Mesendoderm (in vitro differentiated cells): ENCODE measurements around the gene TOM1.

ENCODE experiments used
- DNase-seq: peaks from one replicate; pipeline ENCODE4 v3.0.0; 2013
- H2AK5ac ChIP-seq: 2 replicates; pipeline ENCODE4 v1.6.1; 2013; ENCODE audit warnings: low read length, inconsistent platforms
- H2BK120ac ChIP-seq: 2 replicates; pipeline ENCODE4 v1.6.1; 2013; ENCODE audit warnings: low read depth, mild to moderate bottlenecking, low read length, moderate library complexity, mixed read lengths
- H2BK15ac ChIP-seq: replicated peaks from 2 replicates; pipeline ENCODE4 v1.6.1; 2013; ENCODE audit warnings: low read depth, mild to moderate bottlenecking, moderate library complexity
- H2BK5ac ChIP-seq: 2 replicates; pipeline ENCODE4 v1.6.1; 2013; ENCODE audit warnings: low read length, inconsistent platforms
- H3K18ac ChIP-seq: 2 replicates; pipeline ENCODE4 v1.6.1; 2013; ENCODE audit warnings: mild to moderate bottlenecking, low read length, mixed read lengths
- H3K23ac ChIP-seq: one replicate; pipeline ENCODE4 v1.6.1; 2013; ENCODE audit warnings: low read length
- H3K27ac ChIP-seq: 2 replicates; pipeline ENCODE4 v1.5.1; 2013; ENCODE audit warnings: low read depth, mild to moderate bottlenecking, inconsistent platforms, low read length, moderate library complexity
- H3K27me3 ChIP-seq: 2 replicates; pipeline ENCODE4 v1.6.1; 2013; ENCODE audit warnings: low read length, control low read depth, mild to moderate bottlenecking, inconsistent platforms; ENCODE audit not compliant: insufficient read depth, poor library complexity
- H3K36me3 ChIP-seq: 2 replicates; pipeline ENCODE4 v1.6.1; 2013; ENCODE audit warnings: low read length, inconsistent platforms; ENCODE audit not compliant: control insufficient read depth, insufficient read depth
- H3K4ac ChIP-seq: one replicate; pipeline ENCODE4 v1.6.1; 2013; ENCODE audit warnings: low read depth, mild to moderate bottlenecking, low read length, moderate library complexity
- H3K4me1 ChIP-seq: 2 replicates; pipeline ENCODE4 v1.6.1; 2013; ENCODE audit warnings: low read depth, low read length, inconsistent platforms; ENCODE audit not compliant: control insufficient read depth
- H3K4me2 ChIP-seq: 2 replicates; pipeline ENCODE4 v1.6.1; 2013; ENCODE audit warnings: low read length
- H3K4me3 ChIP-seq: 2 replicates; pipeline ENCODE4 v1.5.1; 2013; ENCODE audit warnings: mild to moderate bottlenecking, low read length
- H3K56ac ChIP-seq: one replicate; pipeline ENCODE4 v1.6.1; 2013; ENCODE audit warnings: low read length
- H3K79me1 ChIP-seq: 2 replicates; pipeline ENCODE4 v1.6.1; 2013; ENCODE audit warnings: low read length, inconsistent platforms
- H3K79me2 ChIP-seq: 2 replicates; pipeline ENCODE4 v1.6.1; 2013; ENCODE audit warnings: mild to moderate bottlenecking, low read length; ENCODE audit not compliant: control insufficient read depth, insufficient read depth
- H3K9ac ChIP-seq: 2 replicates; pipeline ENCODE4 v1.6.1; 2013; ENCODE audit warnings: low read length, inconsistent platforms
- H4K5ac ChIP-seq: one replicate; pipeline ENCODE4 v1.6.1; 2013; ENCODE audit warnings: low read length
- H4K8ac ChIP-seq: one replicate; pipeline ENCODE4 v1.6.1; 2013; ENCODE audit warnings: low read depth, mild to moderate bottlenecking, control low read depth, low read length, moderate library complexity
- WGBS: extraction: QIAGEN DNeasy Blood & Tissue Kit; methylation state at CpG from one replicate; pipeline ENCODE4 v1.1.7; 2013; ENCODE audit warnings: low lambda C conversion rate, missing lambda C conversion rate; ENCODE audit not compliant: insufficient coverage; ENCODE audit errors: extremely low coverage; 5-methylcytosine and 5-hydroxymethylcytosine counted together

Gene TOM1

GRCh38 chr22:35341090-35341874 is 41.6 kb downstream of the TOM1 start:
- Histone ChIP-seq H3K4me3 (no peak overlapping the region), H2BK15ac (no peak overlapping the region)

GRCh38 chr22:35342390-35342789 is 42.7 kb downstream of the TOM1 start:
- no peak for DNase-seq
- Histone ChIP-seq H3K9ac (no peak overlapping the region), H3K4me2 (no peak overlapping the region), H4K8ac (no peak overlapping the region), H3K4me1 (no peaks in the 10 kb centered on the region), H3K27ac (no peak overlapping the region), H3K18ac (no peak overlapping the region), H3K27me3 (no peaks in the 10 kb centered on the region), H2BK5ac (no peak overlapping the region), H3K4me3 (no peak overlapping the region), H3K79me2 (no peaks in the 10 kb centered on the region), H2AK5ac (no peak overlapping the region), H3K79me1 (no peaks in the 10 kb centered on the region), H3K4ac (no peak overlapping the region), H3K23ac (no peak overlapping the region), H3K36me3 (no peaks in the 10 kb centered on the region), H3K56ac (no peak overlapping the region), H2BK15ac (no peak overlapping the region), H2BK120ac (no peak overlapping the region), H4K5ac (no peak overlapping the region)
- no CpG with 5 or more reads among the region's 4 CpGs for WGBS

More at GRCh38 chr22:35341090-35341874, 41.6 kb downstream of the TOM1 start:
- H2BK5ac ChIP-seq: no peak overlapping the region
- no peak for DNase-seq
- H2BK120ac ChIP-seq: no peak overlapping the region
- H3K18ac ChIP-seq: no peak overlapping the region
- no peak overlapping the region for H3K4ac ChIP-seq
- no peak overlapping the region for H3K23ac ChIP-seq
- no peaks in the 10 kb centered on the region for H3K79me1 ChIP-seq
- no peaks in the 10 kb centered on the region for H3K36me3 ChIP-seq
- H4K8ac ChIP-seq: no peak overlapping the region
- H3K27me3 ChIP-seq: no peaks in the 10 kb centered on the region
- H4K5ac ChIP-seq: no peak overlapping the region
- no peak overlapping the region for H3K56ac ChIP-seq
- WGBS: no CpG with 5 or more reads among the region's 19 CpGs
- no peak overlapping the region for H3K27ac ChIP-seq
- no peak overlapping the region for H2AK5ac ChIP-seq
- no peaks in the 10 kb centered on the region for H3K4me1 ChIP-seq
- no peak overlapping the region for H3K9ac ChIP-seq
- no peak overlapping the region for H3K4me2 ChIP-seq
- H3K79me2 ChIP-seq: no peaks in the 10 kb centered on the region

DNA sequence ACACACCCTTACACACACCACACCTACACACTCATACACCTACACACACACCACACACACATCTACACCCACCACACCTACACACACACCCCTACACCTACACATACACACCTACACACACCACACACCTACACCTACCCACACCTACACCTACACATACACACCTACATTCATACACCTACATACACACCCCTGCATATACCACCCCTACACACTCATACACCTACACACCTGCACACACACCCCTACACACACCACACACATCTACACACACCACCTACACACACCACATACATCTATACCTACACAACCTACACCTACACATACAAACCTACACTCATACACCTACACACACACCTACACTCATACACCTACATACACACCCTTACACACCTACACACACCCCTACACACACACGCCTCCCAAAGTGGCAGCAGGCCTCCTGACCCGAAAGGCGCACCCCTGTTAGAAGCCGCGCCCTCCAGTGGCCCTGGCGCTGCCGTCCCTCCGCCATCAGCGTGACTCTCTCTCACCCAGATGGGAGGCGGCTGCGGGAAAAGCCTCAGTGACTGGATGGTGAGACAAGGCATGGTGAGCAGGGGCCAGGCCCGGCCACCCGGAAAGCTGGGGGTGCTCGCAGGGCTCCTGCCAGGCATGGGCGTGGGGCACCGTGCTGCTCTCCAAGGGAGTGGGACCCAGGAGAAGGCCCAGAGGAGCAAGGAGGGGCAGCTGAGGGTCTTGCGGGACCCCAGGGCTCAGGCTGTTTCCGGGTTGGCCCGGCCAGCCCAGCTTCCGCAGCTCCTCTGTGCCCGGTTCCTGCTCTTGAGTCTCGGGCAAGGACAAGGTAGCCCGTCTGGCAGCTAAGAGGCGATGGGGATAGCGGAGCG is 44.2 kb downstream of the TOM1 start:
- Histone ChIP-seq H3K4me2 (no peak overlapping the region), H2AK5ac (no peak overlapping the region), H2BK120ac (no peak overlapping the region), H3K4me1 (no peaks in the 10 kb centered on the region), H3K18ac (no peak overlapping the region), H3K79me1 (no peaks in the 10 kb centered on the region), H2BK15ac (no peak overlapping the region), H3K79me2 (no peaks in the 10 kb centered on the region), H4K8ac (no peak overlapping the region), H3K4me3 (no peak overlapping the region), H3K56ac (no peak overlapping the region), H3K27ac (no peak overlapping the region), H3K36me3 (no peaks in the 10 kb centered on the region), H3K27me3 (no peaks in the 10 kb centered on the region), H3K23ac (no peak overlapping the region), H2BK5ac (no peak overlapping the region), H4K5ac (no peak overlapping the region), H3K9ac (no peak overlapping the region), H3K4ac (no peak overlapping the region)
- DNase-seq: no peak
- 100% methylated on average over 1 of the region's 26 CpGs for WGBS

DNA sequence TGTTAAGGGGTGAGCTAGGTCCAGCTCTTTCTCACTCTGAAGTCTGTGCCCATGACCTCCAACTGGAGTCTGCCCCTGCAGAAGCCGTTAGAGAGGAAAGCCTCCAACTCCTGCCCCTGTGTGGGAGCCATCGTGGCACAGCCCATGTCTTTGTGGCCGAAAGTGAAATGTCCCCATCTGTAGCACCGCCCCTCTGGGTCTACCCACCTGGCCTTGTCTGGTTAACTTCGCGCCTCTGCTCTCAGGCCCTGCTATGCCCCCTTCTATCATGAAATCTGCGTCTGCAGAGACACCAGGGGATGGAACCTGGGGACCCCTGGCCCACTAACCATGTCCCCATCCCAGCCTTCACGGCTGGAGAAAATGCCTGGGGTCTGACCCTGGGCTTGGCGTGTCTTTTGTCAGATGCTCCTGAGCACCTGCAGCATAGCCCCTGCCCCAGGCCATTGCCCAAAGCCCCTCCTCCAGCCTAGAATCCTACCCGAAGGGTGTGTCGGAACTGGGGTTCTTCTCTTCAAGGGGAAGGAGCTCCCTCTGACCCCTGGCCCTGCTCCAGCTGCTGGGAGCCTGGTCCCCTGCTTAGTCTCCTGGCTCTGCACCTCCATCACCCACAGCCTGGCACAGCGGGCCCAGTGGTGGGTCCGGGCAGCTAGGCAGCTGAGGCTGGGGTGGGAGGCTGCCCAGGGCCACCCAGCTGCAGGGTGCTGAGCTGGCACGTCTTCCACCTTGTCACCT is 45.4 kb downstream of the TOM1 start:
- no peaks in the 10 kb centered on the region for H3K79me1 ChIP-seq
- H2AK5ac ChIP-seq: no peak overlapping the region
- no peak overlapping the region for H2BK5ac ChIP-seq
- H3K79me2 ChIP-seq: no peaks in the 10 kb centered on the region
- DNase-seq: no peak
- H2BK120ac ChIP-seq: no peak overlapping the region
- WGBS: no CpG with 5 or more reads among the region's 14 CpGs
- no peaks in the 10 kb centered on the region for H3K27me3 ChIP-seq
- H2BK15ac ChIP-seq: no peak overlapping the region
- H3K4me3 ChIP-seq: no peak overlapping the region
- no peak overlapping the region for H3K4me2 ChIP-seq
- no peak overlapping the region for H3K27ac ChIP-seq
- no peaks in the 10 kb centered on the region for H3K4me1 ChIP-seq
- no peak overlapping the region for H3K9ac ChIP-seq
- H4K5ac ChIP-seq: no peak overlapping the region
- H4K8ac ChIP-seq: no peak overlapping the region
- no peaks in the 10 kb centered on the region for H3K36me3 ChIP-seq
- H3K23ac ChIP-seq: no peak overlapping the region
- H3K18ac ChIP-seq: no peak overlapping the region
- no peak overlapping the region for H3K56ac ChIP-seq
- H3K4ac ChIP-seq: no peak overlapping the region

GRCh38 chr22:35345808-35346505 is 46.3 kb downstream of the TOM1 start:
- Histone ChIP-seq H3K4me3 (no peak overlapping the region), H2BK120ac (no peak overlapping the region), H3K18ac (no peak overlapping the region), H3K23ac (no peak overlapping the region), H3K27ac (no peak overlapping the region), H3K36me3 (no peaks in the 10 kb centered on the region), H3K9ac (no peak overlapping the region), H2BK15ac (no peak overlapping the region), H3K56ac (no peak overlapping the region), H3K4me1 (no peaks in the 10 kb centered on the region), H2AK5ac (no peak overlapping the region), H3K4me2 (no peak overlapping the region), H3K79me2 (no peaks in the 10 kb centered on the region), H3K79me1 (no peaks in the 10 kb centered on the region), H4K5ac (no peak overlapping the region), H2BK5ac (no peak overlapping the region), H3K4ac (no peak overlapping the region), H4K8ac (no peak overlapping the region), H3K27me3 (no peaks in the 10 kb centered on the region)
- no peak for DNase-seq
- WGBS: no CpG with 5 or more reads among the region's 11 CpGs
